GM21723 (cell line): ENCODE data around the gene KYNU.
A peak's percentile ranks its signal among the peaks of the same experiment; 100 is the strongest.
"Not testable (repeated sequence)": the region's sequence is repeated elsewhere in the genome, so short reads cannot be mapped to it uniquely, and the experiment has no call there.

ENCODE experiments used
- ATAC-seq: cut with Tn5 transposase; IDR thresholded peaks from one replicate; pipeline ENCODE4 v1.9.1; 2021; ENCODE audit warnings: mild to moderate bottlenecking, moderate library complexity; ENCODE audit not compliant: unreplicated experiment

KYNU gene

DNA sequence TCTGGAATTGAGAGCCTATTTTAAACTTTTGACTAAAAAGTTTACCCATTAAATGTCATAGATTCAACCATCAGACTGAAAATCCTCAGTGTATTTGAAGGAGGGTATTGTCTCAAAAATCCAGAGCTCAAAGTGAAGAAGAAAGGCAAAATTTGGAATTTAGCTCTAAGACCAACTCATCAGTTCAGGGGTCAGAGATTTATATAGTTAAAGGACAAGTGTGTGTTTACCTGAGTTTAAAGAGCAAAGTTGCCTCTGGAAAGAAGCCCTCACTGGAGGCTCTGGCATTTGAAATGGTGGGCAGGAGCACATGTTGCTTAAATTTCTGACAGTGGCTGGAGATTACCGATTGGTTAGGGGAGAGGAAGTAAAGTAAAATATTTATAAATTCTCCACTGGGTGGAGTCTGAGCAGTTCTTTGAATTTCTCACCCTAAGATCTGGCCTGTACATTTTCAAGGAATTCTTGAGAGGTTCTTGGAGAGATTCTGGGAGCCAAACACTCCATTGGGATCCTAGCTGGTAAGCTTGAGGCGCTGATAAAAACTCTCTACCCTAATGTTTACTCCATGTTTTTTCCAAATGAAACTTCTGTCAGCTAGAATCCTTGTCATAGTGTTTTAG is at the start of gene KYNU:
KYNU (plus strand) TSS at position 449 of the 623 bp plus-strand sequence. CDS start 7,704 bp downstream, outside the sequence.
- peak; percentile 62 for ATAC-seq

DNA sequence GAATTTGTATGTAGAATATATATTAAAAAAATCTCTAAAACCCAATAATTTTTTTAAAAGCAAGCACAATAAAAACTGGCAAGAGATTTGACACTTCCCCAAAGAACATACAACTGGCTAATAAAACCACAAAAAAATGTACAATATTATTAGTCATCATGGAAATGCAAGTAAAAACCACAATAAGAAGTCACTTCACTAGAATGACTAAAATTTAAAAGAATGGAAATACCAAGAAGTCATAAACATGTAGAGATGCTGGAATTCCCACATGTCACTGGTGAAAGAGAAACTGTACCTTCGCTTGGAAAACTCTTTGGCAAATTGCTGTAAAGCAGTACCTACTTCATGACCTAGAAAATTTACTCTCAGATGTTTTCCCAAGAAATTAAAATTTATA is 43.4 kb upstream of the KYNU start:
- no peak for ATAC-seq

DNA sequence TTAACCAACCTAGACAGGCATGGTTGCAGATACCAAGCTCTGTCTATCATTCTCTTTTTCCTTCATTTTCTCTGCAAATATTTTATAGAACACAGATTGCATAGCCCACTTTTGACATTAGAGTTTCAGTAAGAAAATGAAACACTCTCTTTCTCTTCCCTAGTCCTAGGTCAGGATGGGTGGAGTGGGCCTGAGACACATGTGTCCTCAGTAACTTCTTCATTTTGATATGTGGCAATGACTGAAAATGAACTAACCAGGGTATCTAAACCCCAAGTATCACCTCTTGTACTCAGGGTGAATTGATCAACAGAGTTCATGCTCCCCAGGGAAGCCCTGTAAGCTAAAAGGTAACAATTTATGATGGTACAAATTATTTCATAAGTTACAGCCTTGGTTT is 37.0 kb upstream of the KYNU start:
- no peak for ATAC-seq

DNA sequence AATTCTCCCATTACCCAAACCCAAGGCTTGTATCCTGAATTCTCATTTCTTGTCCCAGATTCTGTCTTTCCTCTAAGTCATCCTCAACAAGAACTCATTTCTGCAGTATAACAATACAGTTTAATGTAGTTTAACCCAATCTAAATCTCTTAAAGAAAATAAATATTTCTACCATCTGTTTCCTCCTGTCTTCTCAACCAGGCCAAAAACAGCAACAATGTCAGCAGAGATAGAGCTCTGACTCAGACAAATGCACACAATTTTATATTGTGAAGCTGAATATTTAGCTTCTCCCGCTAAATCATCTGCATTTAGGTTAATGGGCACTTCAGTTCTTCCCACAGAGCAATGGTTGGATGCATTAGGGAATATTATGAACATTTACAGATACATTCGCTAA is 35.7 kb upstream of the KYNU start:
- no peak for ATAC-seq

DNA sequence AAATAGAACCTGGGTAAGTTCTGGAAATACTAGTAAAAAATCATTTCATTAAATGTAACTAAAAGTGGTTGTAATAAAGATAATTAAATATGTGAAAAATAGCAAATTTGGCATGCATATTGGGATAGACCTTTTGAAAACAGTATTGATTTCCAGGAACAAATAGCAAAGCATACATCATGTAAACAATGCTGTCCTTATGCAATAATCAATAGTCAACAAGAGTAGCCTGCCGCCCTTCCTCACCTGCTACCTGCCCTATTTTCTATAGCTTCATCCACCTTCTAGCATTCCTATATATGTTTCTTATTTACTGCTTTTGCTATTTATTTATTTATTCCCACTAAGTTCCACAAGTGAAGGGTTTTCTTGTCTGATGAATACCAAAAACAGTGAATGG is 35.1 kb upstream of the KYNU start:
- no peak for ATAC-seq

DNA sequence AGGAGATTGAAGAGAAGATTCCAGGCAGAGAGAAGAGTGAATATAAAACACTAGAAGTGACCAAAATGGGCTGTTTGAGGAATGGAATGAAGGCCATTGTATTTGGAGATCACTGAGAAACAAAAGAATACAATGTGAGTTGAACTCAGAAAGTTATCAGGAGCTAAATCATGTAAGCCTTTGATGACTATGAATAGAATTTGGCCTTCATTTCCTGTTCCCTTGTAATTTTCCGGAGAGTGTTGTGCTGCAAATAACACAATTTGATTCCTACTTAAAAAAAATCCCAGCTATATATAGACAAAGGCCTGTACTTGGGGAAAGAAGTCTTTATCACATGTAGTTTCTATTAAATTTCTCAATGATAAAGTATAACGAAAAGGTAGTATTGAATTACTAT is 33.7 kb upstream of the KYNU start:
- no peak for ATAC-seq

DNA sequence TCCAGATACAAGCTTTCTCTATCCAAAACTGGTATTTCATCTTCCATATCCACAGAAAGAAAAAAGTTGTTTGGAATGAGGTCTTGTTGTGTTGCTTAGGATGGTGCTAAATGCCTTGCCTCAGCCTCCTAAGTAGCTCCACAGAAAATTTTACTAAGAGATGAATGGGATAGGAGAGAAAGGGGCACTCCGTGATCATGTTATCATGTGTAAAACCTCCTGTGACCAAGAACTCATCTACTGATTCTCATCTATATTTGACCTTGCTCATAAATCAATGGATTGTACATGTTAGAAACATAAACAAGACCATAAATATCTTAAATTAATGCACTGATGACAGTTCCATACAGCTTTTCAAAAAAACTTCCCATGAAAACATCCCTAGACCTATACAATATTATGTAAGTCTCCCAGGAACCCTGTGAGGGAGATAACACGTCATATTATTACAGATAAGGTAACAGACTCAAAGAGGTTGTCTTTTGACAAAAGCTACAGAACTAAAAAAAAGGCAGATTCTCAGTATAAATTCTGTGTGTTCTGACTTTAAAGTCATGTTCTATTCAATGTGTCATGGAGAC is 29.3 kb upstream of the KYNU start:
- no peak for ATAC-seq

DNA sequence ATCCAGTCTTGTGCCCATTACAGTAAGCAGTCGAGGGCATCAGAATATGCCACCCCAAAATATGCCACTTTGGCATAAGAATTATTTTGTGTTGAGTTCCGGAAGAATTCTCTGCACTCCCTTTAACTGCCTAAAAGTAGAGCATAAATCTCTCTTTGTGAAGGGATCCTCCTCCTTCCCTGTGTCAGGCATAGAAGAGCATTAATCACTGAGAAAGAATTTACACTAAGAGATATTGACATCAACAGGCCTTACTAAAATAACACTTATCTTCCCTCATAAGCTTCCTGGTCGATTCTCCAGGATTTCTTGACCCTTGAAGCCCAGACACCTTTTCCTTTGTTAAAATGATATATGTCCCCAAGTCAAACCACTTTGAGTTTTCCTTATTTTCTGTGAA is 27.6 kb upstream of the KYNU start:
- no peak for ATAC-seq

DNA sequence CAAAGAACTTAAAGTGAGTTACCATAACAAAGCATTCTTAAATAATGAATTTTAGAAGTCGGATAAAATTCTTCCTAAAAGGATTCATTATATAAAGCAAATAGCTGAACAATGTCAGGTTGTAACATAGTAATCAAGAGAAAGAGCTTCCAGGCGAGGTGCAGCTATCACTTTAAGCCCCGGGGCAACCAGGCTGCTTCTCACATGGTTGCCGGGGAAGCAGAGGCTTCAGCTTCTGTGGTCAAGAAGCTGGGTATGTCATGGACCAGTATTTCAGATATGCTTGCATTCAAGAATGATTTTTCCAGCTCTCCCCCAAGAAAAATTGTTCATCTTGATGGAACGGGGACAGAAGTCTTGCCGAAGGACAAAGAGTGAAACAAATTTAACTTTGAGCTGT is 23.6 kb upstream of the KYNU start:
- no peak for ATAC-seq

DNA sequence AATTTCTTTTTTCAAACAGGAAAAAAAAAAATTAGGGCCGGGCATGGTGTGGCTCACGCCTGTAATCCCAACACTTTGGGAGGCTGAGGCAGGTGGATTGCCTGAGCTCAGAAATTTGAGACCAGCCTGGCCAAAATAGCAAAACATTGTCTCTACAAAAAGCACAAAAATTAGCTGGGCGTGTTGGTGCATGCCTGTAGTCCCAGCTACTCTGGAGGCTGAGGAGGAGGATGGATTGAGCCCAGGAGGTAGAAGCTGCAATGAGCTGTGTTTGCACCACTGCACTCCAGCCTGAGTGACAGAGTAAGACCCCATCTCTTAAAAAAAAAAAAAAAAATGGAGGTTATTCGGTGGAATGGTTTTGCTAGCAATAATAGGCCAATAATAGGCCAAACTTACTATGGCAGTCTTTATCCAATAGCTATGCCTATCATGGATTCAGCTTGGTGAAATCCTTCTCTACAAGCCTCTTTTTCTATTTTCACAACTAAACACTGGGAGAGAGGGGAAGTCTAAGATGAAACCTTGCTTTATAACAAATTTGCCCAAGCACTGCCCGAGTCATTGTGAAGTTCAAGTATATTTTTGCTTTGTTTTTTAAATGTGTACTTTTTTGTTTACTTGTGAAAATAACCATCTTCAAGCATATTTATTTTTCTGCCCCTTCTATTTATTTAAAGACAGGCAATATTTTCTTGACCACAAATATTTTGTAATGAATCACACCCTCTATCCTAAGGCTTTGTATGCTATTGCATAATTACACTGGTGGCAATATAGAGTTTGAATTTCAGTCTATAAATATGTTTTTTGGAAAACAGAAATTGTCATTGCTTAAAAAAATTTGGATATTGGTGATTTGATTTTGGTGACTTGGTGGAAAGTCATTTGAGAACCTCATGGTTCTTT is 20.0 kb upstream of the KYNU start:
- ATAC-seq, result no peak

DNA sequence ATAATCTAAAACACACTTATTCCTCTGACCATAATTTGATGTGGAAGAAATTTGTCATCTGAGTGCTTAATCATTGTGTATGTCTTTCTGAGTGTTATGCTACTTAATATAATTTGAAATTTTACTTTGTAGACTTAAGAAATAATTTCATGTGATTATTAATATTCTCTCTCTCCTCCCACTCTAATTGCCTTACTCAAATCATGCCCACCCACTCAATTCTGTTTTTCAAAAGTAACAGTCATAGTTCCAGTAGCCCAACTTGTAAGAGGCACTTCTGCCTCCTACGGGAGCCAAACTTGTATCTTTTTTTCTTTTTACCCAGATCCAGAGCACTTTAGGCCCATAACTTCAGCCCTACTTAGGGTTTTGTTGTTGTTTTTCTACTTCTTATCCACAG is 18.5 kb upstream of the KYNU start:
- ATAC-seq, result no peak

DNA sequence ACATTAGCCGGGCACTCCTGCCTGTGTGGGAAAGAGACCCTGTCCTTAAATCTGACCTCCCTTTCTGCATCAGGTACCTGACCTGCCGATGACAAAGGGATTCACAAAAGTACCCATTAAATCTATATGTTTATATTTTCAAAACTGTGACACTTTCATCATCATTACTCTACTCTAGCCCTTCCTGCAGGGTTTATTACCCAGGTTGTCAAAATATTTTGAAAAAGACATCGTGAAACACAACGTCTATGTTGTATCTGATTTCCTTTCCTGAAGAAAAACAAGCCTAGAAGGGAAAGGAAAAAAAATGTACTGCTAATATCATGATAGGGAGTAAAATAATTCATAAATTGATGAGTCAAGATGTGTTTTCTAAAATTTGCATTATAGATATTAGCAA is 15.2 kb upstream of the KYNU start:
- no peak for ATAC-seq

DNA sequence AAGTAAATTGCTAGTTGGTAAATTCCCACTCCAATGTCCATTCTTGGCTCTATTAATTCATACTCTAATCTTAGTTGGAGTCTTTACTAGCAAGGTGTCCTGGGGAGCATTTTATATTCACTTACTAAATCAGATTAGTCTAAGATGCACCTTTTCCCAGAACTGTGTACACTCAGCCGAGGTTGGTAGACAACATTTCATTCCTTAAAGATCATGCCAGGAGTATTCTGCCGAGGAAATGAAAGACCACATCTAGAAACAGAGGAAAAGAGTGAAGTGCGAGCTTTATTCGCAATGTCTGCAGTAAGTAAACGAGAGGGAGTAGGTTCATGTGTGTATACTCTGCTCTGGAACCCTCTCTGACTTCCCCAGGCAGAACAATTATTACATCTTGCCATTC is 14.6 kb upstream of the KYNU start:
- no peak for ATAC-seq

DNA sequence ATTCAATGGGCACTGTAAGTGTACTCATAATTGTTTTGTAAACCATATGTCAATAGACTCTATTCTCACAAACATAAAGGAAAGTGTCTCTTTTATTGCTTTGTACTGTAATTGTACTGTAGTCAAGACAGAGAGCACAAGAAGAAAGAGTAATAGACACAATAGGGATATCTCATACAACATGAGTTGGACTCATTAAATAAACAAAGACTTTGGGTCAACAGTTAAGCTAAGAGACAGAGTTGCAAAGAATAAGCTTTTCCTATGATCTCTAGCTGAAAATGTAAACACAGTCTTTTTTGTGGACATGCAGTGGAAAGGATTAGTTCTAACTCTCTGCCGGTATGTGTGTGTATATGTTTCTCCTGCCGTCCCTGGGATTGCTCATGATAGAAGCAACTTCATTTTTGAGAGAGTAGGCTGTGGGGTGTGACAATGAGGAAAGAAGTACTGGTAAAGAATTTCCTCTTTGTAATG is 13.9 kb upstream of the KYNU start:
- no peak for ATAC-seq

DNA sequence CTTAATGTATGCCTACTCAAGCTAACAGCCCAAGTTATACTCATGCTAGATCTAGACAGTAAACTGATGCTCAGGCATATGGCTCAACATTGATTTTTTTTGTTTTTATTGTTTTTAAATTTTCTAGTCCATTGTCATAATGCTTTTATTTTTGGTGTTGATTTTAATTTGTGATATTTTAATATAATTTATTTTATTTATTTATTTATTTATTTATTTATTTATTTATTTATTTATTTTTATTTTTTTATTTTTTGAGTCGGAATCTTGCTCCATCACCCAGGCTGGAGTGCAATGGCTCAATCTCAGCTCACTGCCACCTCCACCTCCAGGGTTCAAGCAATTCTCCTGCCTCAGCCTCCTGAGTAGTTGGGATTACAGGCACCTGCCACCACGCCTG is 12.9 kb upstream of the KYNU start:
- not testable (repeated sequence) for ATAC-seq

DNA sequence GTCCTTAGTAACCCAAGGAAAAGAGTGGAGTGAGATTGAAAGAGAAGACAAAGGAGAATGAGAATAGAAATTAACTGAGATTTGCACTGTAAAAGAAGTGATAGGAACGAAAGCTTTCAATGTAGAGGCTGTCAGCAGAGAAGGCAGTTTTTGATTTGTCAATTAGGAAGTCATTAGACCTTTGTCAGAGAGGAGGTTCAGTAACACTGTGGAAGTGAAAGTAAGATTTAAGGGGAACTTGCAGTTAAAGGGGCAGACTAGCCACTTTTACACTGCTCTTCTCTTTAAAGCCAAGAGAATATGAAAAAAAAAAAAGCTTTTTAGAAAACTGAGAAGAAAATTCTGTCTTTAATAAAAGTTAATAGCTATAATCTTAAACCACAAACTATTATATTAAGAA is 11.5 kb upstream of the KYNU start:
- ATAC-seq, result peak; percentile 86

DNA sequence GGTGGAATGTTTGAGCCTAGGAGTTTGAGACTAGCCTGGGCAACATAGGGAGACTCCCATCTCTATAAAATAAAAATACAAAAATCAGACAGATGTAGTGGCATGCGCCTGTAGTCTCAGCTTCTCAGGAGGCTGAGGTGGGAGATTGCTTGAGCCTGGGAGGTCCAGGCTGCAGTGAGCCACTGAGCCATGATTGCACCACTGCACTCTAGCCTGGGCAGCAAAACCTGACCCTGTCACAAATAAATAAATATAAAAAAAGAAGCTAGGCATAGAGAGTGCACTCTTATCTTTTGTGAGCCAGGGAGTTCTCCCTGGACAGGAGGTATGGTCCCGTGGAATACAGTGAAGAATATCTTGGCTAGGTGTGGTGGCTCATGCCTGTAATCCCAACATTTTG is 11.0 kb upstream of the KYNU start:
- ATAC-seq, result peak; percentile 29

DNA sequence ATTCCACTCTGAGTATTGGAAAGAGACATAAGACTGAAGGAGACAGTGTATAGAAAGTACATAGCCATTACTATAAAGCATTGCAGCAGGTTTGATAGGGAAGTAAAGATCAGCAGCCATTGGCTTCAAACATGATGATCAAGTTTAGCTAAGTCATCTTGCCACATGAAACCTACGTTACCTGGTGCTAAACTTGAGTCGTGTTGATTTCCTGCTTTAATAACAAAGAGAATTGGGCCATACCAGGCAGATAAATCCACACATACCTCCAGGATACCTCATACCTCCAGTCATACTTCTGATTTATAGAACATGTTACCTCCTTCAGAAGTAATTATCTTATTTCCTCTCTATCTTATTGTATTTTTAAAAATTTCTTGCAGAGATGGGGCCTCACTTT is 10.3 kb upstream of the KYNU start:
- no peak for ATAC-seq

DNA sequence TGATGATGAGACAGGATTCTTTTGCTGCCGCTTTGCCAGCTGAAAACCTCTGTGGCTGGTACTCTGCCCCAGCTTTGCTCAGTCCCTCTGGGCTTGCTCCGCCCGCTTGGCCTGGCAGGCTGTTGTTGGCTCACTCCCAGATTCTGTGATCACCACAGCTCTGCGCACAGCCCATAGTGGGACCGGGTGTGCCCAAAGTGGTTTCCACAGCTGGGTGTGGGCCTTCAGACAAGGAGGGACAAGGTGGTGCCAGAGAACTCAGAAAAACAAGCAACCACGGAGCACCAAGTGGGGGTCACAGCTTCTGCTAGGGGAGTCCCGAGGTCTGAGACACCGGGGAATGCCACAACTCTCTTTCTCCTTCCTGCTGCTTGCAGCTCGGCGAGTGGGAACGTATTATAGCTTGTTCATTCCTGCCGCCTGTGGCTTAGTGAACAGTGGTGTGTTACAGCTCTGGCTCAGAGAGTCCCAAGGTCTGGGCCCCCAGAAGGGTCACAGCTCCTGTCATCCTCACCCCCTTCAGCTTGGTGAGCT is 9.2 kb upstream of the KYNU start:
- ATAC-seq, result peak; percentile 43

DNA sequence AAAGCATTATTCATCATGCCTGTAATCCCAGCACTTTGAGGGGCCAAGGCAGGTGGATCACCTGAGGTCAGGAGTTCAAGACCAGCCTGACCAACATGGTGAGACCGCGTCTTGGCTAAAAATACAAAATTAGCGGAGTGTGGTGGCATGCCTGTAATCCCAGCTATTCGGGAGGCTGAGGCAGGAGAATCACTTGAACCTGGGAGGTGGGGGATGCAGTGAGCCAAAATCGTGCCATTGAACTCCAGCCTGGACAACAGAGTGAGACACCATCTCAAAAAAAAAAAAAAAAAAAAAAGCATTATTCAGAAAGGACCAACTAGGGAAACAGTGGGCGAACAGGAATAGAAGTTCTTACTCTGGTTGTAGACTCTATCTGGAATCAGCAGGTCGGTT is 8.4 kb upstream of the KYNU start:
- not testable (repeated sequence) for ATAC-seq

DNA sequence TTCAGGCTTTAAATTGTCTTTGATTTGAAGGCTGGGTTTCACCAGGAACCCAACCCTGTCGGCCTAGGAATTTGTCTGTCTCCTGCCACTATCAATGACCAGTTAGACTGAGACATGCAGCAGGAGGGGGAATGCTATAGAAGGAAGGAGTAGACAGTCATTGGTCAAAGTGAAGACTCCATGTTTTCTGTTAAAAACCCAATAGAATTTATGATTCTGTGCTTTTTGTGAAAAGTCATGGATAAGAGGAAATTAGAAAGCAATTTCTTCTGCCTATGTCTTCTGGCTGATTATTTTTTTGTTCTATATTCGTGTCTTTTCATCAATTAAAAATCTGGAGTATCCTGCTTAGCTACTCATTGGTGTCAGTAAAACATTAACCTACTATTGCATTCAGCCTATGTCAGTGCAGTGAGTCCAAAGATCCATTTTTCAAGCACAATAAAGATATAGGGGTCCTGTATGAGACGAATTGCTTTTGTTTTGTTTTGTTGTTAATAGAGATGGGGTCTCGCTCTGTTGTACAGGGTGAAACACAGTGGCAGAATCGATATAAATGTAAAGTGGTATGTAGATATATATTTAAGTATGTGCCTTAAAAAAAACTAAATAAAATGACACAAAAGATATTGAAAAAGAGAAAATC is 7.9 kb upstream of the KYNU start:
- ATAC-seq, result no peak
